Measurements from ENCODE around the gene SLC12A7. TPM values are rescaled to one million over a fixed set of nuclear protein-coding genes. Genes with fewer than 3 reads are reported as not detected.

SLC12A7 gene
- total RNA-seq, 1 donor from 2014 or later = 127 TPM

GRCh38 chr5:1016476-1016875 lies 95.4 kb downstream of the SLC12A7 start:
- intact Hi-C loops (cut with DNase I) = loop anchor here (10.0 kb wide), 1 partner anchor 92 kb away; no protein-coding TSS in a partner anchor
- DNase-seq (ENCODE audit: low spot score) = no peak

DNA sequence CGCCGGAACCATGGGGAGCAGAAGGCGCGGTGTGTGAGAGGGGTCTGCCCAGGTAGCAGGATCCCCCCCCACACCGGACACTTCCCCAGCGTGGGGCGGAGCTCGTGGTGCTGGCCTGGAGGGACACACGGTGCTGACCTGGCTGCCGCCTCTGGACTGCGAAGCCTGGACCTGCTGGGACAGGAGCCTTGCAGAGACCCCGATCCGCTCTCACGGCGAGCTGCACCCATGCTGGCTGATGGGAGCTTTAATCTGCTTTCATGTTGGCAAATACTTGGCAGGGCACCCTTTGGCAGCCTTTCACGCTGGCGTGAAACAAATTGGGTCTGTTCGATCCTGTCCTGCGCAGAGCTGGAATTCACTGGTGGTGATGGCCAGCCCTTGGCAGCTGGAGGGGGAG lies 95.8 kb downstream of the SLC12A7 start:
- intact Hi-C loops (cut with DNase I) = loop anchor here (10.0 kb wide), 1 partner anchor 91 kb away; no protein-coding TSS in a partner anchor
- no peak for DNase-seq (ENCODE audit: low spot score)

GRCh38 chr5:1015507-1015906 lies 96.4 kb downstream of the SLC12A7 start:
- DNase-seq (ENCODE audit: low spot score) = no peak
- intact Hi-C loops (cut with DNase I) = loop anchor here (10.0 kb wide), 1 partner anchor 91 kb away; no protein-coding TSS in a partner anchor

DNA sequence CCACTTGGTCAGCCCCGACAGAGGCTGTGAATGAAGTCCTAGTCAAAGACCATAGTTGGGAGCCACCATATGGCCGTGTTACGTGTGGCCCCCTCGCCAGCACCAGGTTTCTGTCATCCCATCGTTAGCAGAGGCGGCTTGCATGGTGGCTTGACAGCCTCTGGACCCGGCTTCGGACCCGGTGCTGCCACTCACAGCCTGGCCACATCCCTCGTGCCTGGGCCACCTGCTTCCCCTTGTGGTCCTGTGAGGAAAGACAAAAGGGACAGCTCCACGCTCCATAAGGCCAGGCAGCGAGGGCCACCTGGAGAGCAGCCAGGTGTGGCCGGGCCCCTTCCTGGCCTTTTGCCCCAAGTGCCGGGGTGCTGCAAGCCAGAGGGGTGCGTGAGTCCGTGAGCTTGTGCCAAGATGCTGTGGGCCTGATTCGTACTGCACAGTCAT lies 97.1 kb downstream of the SLC12A7 start:
- intact Hi-C loops (cut with DNase I) = loop anchor here (10.0 kb wide), 1 partner anchor 90 kb away; no protein-coding TSS in a partner anchor
- no peak for DNase-seq (ENCODE audit: low spot score)

- DNase-seq (ENCODE audit: low spot score) = no peak
- intact Hi-C loops (cut with DNase I) = loop anchor here (10.0 kb wide), 1 partner anchor 90 kb away; no protein-coding TSS in a partner anchor
Observed at GRCh38 chr5:1014346-1014745, 97.5 kb downstream of the SLC12A7 start.

DNA sequence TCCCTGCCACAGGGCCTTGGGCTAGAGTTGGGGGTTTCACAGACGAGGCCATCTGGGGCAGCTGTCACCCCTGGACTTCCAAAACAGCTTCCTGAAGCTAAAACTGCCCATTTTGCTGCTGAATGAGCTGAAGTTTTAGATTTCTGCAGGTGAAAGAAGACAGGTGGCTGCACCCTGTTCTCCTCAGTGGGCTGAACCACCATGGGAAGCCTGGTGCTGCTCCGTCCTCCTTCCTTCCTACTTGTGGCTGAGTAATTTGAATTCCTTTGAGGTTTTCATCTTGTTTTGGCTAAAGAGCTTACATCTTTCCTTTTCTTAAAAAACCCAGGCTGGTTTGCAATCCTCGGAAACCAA lies 97.9 kb downstream of the SLC12A7 start:
- no peak for DNase-seq (ENCODE audit: low spot score)
- intact Hi-C loops (cut with DNase I) = loop anchor here (10.0 kb wide), 1 partner anchor 89 kb away; no protein-coding TSS in a partner anchor

DNA sequence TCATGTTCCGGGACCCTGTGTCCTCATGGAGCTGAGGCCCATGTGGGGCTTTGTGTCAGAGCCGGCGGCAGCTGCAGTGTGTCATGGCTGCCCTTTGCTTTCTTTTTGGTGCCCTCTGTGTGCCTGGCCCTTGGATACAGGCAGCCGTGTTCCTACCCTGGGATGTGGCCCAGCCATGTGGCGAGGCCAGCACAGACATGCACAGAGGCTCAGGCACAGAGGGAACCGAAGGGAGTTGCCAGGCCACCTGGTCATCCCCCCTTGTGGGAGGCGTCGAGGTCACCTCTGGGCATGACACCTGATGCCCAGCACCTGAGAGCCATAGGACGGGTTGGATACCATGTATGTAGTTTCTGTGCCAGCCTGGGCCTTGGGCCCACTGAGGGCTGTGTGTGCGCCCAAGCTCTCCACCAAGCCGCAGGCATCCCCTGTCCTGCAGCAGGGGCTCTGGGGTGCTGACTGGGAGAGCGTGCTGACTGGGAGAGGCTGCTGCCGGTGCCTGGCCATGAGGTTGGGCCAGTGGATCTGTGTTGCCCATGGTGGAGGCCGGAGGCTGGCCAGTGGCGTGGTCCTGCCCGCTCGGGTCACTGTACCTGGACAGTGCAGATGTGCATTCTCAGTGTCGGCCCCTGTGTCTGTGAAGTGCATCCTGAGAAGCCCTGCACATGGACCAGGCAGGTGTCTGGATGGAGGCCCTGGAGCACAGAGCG lies 98.5 kb downstream of the SLC12A7 start:
- intact Hi-C loops (cut with DNase I) = loop anchor here (10.0 kb wide), 1 partner anchor 89 kb away; no protein-coding TSS in a partner anchor
- DNase-seq (ENCODE audit: low spot score) = no peak

DNA sequence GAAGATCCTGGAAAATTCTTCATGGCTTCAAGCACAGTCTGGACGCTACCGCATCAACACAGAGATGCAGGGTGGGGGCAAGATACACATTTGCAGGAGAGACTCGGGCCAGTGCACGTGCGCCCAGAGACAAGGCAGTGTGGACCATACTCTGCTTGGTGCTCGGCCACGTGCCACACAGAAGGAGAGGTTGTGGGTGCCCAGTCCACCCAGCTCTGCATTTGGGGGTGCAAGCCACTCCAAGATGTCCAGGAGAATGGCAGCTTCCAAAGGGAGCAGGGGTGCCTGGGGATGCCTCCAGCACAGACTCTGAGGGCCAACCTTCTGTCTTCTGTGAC lies 99.0 kb downstream of the SLC12A7 start:
- no peak for DNase-seq (ENCODE audit: low spot score)
- intact Hi-C loops (cut with DNase I) = loop anchor here (10.0 kb wide), 1 partner anchor 88 kb away; no protein-coding TSS in a partner anchor

- no peak for DNase-seq (ENCODE audit: low spot score)
Observed at GRCh38 chr5:1012313-1012841, 99.5 kb downstream of the SLC12A7 start.

DNA sequence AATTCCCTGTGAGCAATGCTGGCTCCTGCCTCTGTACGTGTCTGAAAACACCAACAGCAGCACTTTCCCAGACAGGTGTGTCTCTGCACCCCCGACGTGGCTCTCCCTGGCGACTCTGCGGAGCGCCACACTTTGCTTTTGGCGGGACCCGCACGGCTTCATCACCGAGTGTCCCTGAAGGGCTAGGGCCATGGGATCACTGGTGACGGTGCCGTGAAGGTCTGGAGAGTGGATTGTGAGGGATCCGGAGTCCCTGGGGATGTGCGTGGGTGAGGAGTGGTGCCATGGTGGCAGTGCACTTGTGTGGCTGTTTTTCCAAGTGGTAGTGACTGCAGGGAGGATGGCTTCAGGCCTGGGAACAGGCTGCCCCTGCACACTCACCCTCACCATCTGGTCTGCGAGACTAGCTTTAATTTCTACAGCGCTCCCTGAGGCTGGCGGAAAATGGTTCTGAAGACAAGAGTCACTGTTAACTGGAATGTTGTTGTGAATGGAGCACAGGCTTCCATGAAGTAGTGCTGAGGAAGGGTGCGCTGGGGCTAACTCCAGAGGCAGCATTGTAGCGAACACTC lies 100.0 kb downstream of the SLC12A7 start:
- DNase-seq (ENCODE audit: low spot score) = peak; percentile 74
- intact Hi-C loops (cut with DNase I) = loop anchor here (10.0 kb wide), 1 partner anchor 87 kb away; no protein-coding TSS in a partner anchor

More at GRCh38 chr5:1012313-1012841, 99.5 kb downstream of the SLC12A7 start:
- intact Hi-C loops (cut with DNase I) = loop anchor here (10.0 kb wide), 1 partner anchor 88 kb away; no protein-coding TSS in a partner anchor

GRCh38 chr5:1011226-1011631 lies 100.6 kb downstream of the SLC12A7 start:
- intact Hi-C loops (cut with DNase I) = loop anchor here (10.0 kb wide), 1 partner anchor 86 kb away; no protein-coding TSS in a partner anchor
- DNase-seq (ENCODE audit: low spot score) = peak; percentile 66

DNA sequence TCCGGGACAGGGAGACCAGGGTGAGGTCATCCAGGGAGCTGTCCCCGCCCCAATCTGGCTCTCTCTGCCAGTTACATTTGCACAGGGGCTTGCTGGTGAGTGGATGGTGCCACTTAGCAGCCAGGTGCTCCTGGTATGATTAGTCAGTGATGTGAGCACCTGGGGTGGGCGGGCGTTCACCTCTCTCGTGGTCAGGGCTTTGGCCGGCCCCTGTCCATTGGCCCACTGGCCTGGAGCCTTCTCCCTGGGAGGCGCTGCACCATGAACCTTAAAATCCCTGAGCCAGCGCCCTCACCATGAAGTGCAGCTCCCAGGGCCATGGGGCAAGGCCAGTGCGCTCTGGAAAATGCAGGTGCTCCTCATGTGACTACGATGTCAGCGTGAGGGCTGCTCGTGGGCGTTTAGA lies 101.2 kb downstream of the SLC12A7 start:
- intact Hi-C loops (cut with DNase I) = loop anchor here (10.0 kb wide), 1 partner anchor 86 kb away; no protein-coding TSS in a partner anchor
- DNase-seq (ENCODE audit: low spot score) = peak; percentile 71

- intact Hi-C loops (cut with DNase I) = loop anchor here (10.0 kb wide), 1 partner anchor 85 kb away; no protein-coding TSS in a partner anchor
- peak; percentile 71 for DNase-seq (ENCODE audit: low spot score)
Observed at GRCh38 chr5:1010181-1010510, 101.7 kb downstream of the SLC12A7 start.

DNA sequence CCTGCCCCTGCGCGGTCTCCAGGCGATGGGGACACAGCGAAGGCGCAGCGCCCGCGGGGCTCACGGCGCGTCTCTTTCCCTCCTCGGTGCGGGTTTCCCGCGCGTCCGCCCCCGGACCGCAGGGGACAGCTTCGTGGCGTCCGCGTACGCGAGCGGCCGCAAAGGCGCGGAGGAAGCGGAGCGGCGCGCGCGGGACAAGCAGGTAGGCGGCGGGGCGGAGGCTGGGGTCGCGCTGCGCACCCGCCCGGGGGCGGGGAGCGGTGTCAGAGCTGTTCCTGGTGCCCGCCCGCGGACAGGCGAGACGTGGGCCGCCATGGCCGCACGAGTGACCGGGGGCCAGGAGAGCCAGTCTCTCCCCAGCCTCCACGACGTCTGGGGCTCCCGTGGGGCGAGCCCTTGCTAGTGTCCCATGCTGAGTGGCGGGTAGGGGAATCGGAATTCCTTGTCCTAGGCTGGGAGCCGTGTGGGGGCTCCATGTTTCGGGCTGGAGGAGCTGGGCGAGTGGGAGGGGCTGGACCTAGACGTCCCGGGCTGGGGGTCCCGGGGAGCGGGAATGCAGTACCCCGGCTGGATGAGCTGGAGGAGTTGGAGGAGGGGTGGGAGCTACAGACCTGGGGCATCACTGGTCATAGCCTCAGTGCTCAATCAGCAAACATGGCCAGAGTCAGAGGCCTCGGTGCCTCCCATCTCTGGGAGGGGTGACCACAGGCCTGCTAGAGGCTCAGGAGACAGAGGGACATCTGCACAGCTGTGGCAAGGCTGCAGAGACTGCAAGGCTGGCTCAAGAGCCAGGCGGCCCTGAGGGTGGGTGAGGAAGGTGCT lies 102.3 kb downstream of the SLC12A7 start:
- intact Hi-C loops (cut with DNase I) = loop anchor here (5.0 to 10.0 kb wide), 2 partner anchors 85 to 158 kb away; no protein-coding TSS in a partner anchor
- DNase-seq (ENCODE audit: low spot score) = peak; percentile 72

DNA sequence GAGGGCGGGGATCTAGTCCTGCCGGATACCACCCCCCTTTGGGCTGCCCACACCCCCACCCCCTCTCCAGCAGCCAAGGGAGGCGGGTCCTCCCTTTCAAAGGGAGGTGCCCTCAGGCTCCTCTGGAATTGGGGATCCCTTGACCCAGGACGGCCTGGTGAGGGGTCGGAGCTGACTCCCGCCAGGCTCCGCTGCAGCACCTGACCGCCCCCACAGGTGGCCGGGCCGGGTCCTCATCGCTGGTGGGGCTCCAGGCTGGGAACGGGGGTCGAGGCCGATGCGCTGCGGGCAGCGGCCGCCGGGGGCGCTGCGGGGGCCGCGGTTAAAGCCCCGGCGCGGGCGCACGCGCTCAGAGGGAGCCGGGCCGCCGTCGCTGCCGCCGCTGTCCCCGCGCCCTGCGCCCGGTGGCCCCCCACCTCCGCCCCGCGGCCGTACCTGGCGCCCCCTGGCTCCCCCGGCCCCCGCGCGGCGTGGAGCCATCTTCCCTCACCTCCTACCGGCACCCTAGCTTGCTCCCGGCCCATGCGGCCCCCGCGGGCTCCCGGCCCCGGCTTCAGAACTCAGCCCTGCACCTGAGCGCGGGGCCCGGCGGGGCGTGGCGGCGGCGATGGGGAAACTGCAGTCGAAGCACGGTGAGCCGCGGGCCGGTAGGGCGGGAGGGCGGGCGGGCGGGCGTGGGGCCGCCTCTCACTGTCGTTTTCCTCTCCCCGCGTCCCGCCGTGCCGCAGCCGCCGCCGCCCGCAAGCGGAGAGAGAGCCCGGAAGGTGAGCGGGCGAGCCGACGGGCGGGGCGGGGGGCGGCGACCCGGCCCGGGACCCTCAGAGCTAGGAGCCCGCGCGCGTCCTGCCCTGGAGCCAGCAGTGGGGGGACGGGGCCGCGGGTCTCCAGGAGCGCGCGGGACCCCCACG lies 103.2 kb downstream of the SLC12A7 start, which contains the start of gene NKD2:
Gene NKD2 (plus strand): TSS at position 352 of the 908 bp plus-strand sequence. CDS start 256 bp downstream, at position 608.
- peak; percentile 65 for DNase-seq (ENCODE audit: low spot score)
- intact Hi-C loops (cut with DNase I) = loop anchor here (5.0 kb wide), 1 partner anchor 159 kb away; no protein-coding TSS in a partner anchor

DNA sequence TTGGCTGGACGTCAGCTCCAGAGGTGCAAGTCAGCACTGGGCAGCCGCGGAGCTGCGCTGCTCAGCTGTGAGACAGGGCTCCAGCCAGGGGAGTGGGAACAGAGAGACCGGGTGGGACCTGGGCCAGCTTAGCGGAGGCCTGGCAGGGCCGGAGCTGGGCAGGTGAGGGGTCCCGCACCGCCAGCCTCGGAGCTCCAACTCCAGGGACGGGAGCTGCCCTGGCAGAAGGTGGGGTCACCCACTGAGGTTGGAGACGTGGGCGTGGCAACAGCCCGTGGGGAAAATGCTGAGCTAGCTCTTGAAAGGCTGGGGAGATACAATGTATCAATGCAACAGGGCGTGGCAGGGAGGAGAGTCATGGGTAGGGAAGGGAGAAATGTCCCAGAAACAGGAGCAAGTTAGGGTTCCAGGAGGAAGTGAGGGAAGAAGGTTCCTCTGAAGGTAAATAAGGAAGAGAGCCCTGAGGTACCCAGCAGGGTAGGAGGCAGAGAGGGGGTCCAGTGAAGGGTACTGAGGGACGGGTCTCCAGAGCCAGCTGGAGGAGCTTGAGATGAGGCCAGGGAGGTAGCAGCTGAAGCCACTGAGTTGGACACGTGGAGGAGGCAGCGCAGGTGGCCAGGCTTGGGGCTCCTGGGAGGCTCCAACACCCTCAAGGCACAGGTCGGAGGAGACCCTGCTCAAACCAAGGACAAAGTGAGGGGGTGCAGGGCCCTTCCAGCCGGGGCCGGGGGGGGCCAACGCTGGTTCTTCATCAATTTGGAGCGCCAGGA lies 104.0 kb downstream of the SLC12A7 start:
- intact Hi-C loops (cut with DNase I) = loop anchor here (5.0 kb wide), 1 partner anchor 159 kb away; no protein-coding TSS in a partner anchor

DNA sequence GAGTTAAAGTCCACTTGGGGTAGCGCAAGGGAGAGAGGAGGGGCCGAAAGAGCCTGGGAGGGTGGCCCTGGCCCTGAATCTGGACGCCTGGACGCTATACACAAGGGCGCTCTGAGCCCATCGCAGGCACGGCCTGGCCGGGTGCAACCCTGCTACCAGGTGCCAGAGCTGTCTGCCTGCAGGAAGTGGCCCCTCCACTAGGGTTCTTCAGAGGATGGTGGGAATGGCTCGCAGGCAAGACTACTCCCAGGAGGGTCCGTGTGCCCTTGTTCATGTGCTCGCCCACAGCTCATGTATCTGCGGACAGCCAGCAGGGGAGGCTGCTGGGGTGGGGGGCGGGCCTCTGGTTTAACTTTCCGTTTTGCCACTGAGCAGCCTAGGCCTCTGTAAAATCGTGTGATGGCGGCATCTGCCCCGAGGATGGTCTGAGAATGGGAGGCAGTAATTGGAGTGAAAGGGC lies 104.6 kb downstream of the SLC12A7 start:
- intact Hi-C loops (cut with DNase I) = loop anchor here (5.0 kb wide), 1 partner anchor 160 kb away; no protein-coding TSS in a partner anchor
- DNase-seq (ENCODE audit: low spot score) = peak; percentile 53

More for the DNA sequence above, 104.0 kb downstream of the SLC12A7 start:
- peak; percentile 69 for DNase-seq (ENCODE audit: low spot score)
